ENCODE measurements around the gene LRRFIP2.
"Not testable (repeated sequence)": the region's sequence is repeated elsewhere in the genome, so short reads cannot be mapped to it uniquely, and the experiment has no call there.

LRRFIP2 gene

DNA sequence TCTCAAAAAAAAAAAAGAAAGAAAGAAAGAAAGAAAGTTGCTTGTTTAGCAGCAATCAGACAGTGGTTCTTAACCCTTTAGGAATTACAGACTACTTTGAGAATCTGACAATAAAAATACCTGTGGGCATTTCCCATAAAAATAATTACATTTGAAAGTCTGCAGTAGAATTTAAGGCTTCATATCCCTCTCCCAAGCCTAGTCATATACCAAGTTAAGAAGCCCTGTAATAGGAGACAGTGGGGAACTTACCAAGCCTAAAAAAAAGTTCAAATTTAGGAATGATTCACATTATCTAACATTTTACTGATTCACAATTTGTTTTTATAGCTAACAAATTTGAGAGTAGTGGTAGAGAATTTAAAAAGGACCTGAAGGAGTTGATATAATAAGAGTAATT lies 47.5 kb downstream of the LRRFIP2 start:
- no peak overlapping the region for H3K4me3 ChIP-seq (ENCODE audit: low read length)
- TF ChIP-seq, protein P1, sequence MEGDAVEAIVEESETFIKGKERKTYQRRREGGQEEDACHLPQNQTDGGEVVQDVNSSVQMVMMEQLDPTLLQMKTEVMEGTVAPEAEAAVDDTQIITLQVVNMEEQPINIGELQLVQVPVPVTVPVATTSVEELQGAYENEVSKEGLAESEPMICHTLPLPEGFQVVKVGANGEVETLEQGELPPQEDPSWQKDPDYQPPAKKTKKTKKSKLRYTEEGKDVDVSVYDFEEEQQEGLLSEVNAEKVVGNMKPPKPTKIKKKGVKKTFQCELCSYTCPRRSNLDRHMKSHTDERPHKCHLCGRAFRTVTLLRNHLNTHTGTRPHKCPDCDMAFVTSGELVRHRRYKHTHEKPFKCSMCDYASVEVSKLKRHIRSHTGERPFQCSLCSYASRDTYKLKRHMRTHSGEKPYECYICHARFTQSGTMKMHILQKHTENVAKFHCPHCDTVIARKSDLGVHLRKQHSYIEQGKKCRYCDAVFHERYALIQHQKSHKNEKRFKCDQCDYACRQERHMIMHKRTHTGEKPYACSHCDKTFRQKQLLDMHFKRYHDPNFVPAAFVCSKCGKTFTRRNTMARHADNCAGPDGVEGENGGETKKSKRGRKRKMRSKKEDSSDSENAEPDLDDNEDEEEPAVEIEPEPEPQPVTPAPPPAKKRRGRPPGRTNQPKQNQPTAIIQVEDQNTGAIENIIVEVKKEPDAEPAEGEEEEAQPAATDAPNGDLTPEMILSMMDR (conservative IDR thresholded peaks at IDR 0.05; ENCODE audit: low read length): no peak
- no peak for DNase-seq (ENCODE audit: low read depth)

- TF ChIP-seq, protein P1 (conservative IDR thresholded peaks at IDR 0.05; ENCODE audit: low read length): no peak
- DNase-seq (ENCODE audit: low read depth): no peak
- H3K4me3 ChIP-seq (ENCODE audit: low read length): no peak overlapping the region
Measured at GRCh38 chr3:37125195-37126073, 48.9 kb downstream of the LRRFIP2 start.

GRCh38 chr3:37124435-37124834 lies 49.9 kb downstream of the LRRFIP2 start:
- no peak for DNase-seq (ENCODE audit: low read depth)
- no peak overlapping the region for H3K4me3 ChIP-seq (ENCODE audit: low read length)
- TF ChIP-seq, protein P1 (conservative IDR thresholded peaks at IDR 0.05; ENCODE audit: low read length): no peak

DNA sequence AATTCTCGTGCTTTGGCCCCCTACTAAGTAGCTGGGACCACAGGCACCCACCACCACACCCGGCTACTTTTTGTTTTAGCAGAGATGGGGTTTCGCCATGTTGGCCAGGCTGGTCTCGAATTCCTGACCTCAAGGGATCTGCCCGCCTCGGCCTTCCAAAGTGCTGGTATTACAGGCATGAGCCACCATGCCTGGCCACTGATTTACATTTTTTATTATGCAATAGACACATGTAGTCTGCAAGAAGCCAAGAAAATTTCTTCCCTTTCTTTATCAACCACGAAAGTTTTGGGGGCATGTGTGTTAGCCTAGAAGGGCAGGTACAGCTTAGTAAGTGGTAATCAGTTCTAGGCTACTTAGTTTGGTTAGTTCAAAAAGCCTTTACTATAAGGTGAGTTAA lies 51.1 kb downstream of the LRRFIP2 start:
- no peak overlapping the region for H3K4me3 ChIP-seq (ENCODE audit: low read length)
- DNase-seq (ENCODE audit: low read depth): no peak
- TF ChIP-seq, protein P1 (conservative IDR thresholded peaks at IDR 0.05; ENCODE audit: low read length): no peak

DNA sequence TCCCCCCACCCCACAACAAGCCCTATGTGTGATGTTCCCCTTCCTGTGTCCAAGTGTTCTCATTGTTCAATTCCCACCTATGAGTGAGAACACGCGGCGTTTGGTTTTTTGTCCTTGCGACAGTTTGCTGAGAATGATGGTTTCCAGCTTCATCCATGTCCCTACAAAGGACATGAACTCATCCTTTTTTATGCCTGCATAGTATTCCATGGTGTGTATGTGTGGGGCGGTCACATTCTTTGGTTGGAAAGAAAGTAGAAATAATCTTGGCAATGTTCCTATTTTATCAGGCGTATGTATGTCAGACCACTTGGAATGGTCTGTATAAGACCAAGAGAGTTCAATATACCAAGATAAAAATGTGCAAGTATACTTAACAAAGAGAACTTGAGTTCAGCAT lies 52.3 kb downstream of the LRRFIP2 start:
- DNase-seq (ENCODE audit: low read depth); H3K4me3 ChIP-seq (ENCODE audit: low read length): not testable (repeated sequence)

GRCh38 chr3:37118163-37118562 lies 56.2 kb downstream of the LRRFIP2 start:
- TF ChIP-seq, protein P1 (conservative IDR thresholded peaks at IDR 0.05; ENCODE audit: low read length): no peak
- no peak for DNase-seq (ENCODE audit: low read depth)
- H3K4me3 ChIP-seq (ENCODE audit: low read length): no peak overlapping the region

DNA sequence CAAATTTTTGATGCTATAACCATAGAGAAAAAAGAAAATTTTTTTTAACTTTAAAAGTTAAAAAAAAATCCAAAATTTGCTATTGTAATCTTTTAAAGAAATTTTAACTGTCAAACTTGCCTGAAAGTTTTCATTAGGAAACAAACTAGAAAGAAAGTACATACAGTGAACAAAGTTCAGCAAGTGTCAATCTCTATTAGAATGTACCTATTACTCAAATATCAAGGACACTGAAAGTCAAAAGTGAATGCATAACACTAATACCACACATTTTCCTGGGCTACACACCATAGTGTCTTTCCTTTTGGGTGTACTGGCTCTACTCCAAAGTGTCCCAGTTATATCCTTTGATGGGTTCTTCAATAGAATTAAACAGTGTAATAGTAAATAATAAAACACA lies 56.8 kb downstream of the LRRFIP2 start:
- TF ChIP-seq, protein P1 (conservative IDR thresholded peaks at IDR 0.05; ENCODE audit: low read length): no peak
- no peak for DNase-seq (ENCODE audit: low read depth)
- H3K4me3 ChIP-seq (ENCODE audit: low read length): no peak overlapping the region

Data from AG10803 (cell line).